ENCODE measurements around the gene HAUS7.

Gene HAUS7

GRCh38 chrX:153495903-153496589 lies 25.7 kb upstream of the HAUS7 start:
- no peak for DNase-seq (ENCODE audit: extremely low spot score)
- TF ChIP-seq CTCF (IDR thresholded peaks at IDR 0.05; ENCODE audit: control extremely low read depth, extremely low read depth, low read depth, missing control alignments), result no peak
- ChIA-PET POLR2A (no interaction called here), CTCF (no interaction called here)

GRCh38 chrX:153495362-153495751 lies 25.0 kb upstream of the HAUS7 start:
- CTCF ChIA-PET, result no interaction called here
- no peak for TF ChIP-seq CTCF (IDR thresholded peaks at IDR 0.05; ENCODE audit: control extremely low read depth, extremely low read depth, low read depth, missing control alignments)
- POLR2A ChIA-PET, result no interaction called here
- no peak for DNase-seq (ENCODE audit: extremely low spot score)

GRCh38 chrX:153494541-153495361 lies 24.4 kb upstream of the HAUS7 start, which contains the start of gene BGN:
BGN (plus strand) TSS chrX:153494980; CDS start chrX:153504632, 9,652 bp downstream.
- no peak for DNase-seq (ENCODE audit: extremely low spot score)
- ChIA-PET POLR2A (no interaction called here), CTCF (interaction anchor here (1.1 kb wide), 1 partner anchor 24 kb away, joined by 3 read pairs; the partner anchor contains the start of gene HAUS7)
- no peak for TF ChIP-seq CTCF (IDR thresholded peaks at IDR 0.05; ENCODE audit: control extremely low read depth, extremely low read depth, low read depth, missing control alignments)

GRCh38 chrX:153494061-153494460 lies 23.7 kb upstream of the HAUS7 start:
- DNase-seq (ENCODE audit: extremely low spot score), result no peak
- ChIA-PET CTCF (interaction anchor here (1.1 kb wide), 1 partner anchor 23 kb away, joined by 3 read pairs; the partner anchor contains the start of gene HAUS7), POLR2A (no interaction called here)
- TF ChIP-seq CTCF (IDR thresholded peaks at IDR 0.05; ENCODE audit: control extremely low read depth, extremely low read depth, low read depth, missing control alignments), result no peak

GRCh38 chrX:153493085-153493484 lies 22.7 kb upstream of the HAUS7 start:
- ChIA-PET POLR2A (no interaction called here), CTCF (no interaction called here)
- no peak for DNase-seq (ENCODE audit: extremely low spot score)
- TF ChIP-seq CTCF (IDR thresholded peaks at IDR 0.05; ENCODE audit: control extremely low read depth, extremely low read depth, low read depth, missing control alignments), result no peak

- POLR2A ChIA-PET, result no interaction called here
- no peak for DNase-seq (ENCODE audit: extremely low spot score)
- TF ChIP-seq CTCF (IDR thresholded peaks at IDR 0.05; ENCODE audit: control extremely low read depth, extremely low read depth, low read depth, missing control alignments), result no peak
- CTCF ChIA-PET, result interaction anchor here (2.7 kb wide), 1 partner anchor 14 kb away, joined by 9 read pairs; no protein-coding TSS in a partner anchor
These were observed 22.2 kb upstream of the HAUS7 start for GRCh38 chrX:153492543-153492942.

Measured in GM10248 (cell line).